ENCODE measurements around the gene DAPK1.

Gene DAPK1

DNA sequence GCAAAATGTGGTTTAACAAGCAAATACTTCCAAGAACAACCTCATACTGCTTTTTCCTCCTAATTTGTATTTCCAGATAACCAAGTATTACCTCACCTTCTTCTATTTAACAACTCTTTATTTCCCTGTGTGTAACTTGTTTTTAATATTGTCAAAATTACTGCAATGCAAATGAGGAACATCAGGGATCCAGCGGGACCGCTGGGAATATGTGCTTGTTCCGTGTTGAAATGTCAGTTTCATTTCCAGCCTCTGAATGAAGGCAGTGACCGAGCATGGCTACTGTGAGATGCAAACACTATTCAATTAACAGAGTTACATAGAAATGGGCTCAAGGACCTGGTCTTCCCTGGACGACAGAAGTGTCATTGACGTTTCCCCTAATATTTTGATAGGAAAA, 117.5 kb downstream of the DAPK1 start (continued):
- TF ChIP-seq ZNF433 (tag by site-specific recombination; IDR thresholded peaks at IDR 0.05; ENCODE audit: low read depth) (no peak), ZNF48 (tag by site-specific recombination; IDR thresholded peaks at IDR 0.05) (no peak), ZNF266 (tag by site-specific recombination; IDR thresholded peaks at IDR 0.05; ENCODE audit: low read depth) (no peak), ZNF302 (tag by site-specific recombination; IDR thresholded peaks at IDR 0.05; ENCODE audit: low read depth) (no peak), ZFP69B (tag by site-specific recombination; IDR thresholded peaks at IDR 0.05) (no peak), ZNF155 (tag by site-specific recombination; IDR thresholded peaks at IDR 0.05) (no peak)
- TF ChIP-seq, protein P1, sequence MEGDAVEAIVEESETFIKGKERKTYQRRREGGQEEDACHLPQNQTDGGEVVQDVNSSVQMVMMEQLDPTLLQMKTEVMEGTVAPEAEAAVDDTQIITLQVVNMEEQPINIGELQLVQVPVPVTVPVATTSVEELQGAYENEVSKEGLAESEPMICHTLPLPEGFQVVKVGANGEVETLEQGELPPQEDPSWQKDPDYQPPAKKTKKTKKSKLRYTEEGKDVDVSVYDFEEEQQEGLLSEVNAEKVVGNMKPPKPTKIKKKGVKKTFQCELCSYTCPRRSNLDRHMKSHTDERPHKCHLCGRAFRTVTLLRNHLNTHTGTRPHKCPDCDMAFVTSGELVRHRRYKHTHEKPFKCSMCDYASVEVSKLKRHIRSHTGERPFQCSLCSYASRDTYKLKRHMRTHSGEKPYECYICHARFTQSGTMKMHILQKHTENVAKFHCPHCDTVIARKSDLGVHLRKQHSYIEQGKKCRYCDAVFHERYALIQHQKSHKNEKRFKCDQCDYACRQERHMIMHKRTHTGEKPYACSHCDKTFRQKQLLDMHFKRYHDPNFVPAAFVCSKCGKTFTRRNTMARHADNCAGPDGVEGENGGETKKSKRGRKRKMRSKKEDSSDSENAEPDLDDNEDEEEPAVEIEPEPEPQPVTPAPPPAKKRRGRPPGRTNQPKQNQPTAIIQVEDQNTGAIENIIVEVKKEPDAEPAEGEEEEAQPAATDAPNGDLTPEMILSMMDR (tag by site-specific recombination; IDR thresholded peaks at IDR 0.05), result no peak

- CTCF ChIA-PET, result no interaction called here
- no peaks in the 10 kb centered on the region for H3K9me3 ChIP-seq (ENCODE audit: control insufficient read depth, insufficient read depth, low read depth, low read length)
- H3K27ac ChIP-seq (ENCODE audit: extremely low read depth, low read depth, low read length), result no peak overlapping the region
- TF ChIP-seq ZNF324 (tag by site-specific recombination; IDR thresholded peaks at IDR 0.05) (no peak), ZNF76 (tag by site-specific recombination; IDR thresholded peaks at IDR 0.05; ENCODE audit: borderline replicate concordance, low read depth) (no peak), BCL11A (tag by site-specific recombination; IDR thresholded peaks at IDR 0.05; ENCODE audit: low read depth) (no peak), ZNF629 (tag by site-specific recombination; IDR thresholded peaks at IDR 0.05) (no peak), ZBTB7A (tag by site-specific recombination; IDR thresholded peaks at IDR 0.05; ENCODE audit: low read depth) (no peak), ZNF274 (IDR thresholded peaks at IDR 0.05; ENCODE audit: low read length) (no peak), ZNF274 (tag by site-specific recombination; IDR thresholded peaks at IDR 0.05; ENCODE audit: borderline replicate concordance) (no peak), FEZF1 (tag by site-specific recombination; IDR thresholded peaks at IDR 0.05) (no peak)
- H3K4me3 ChIP-seq (ENCODE audit: low read depth, low read length), result no peak overlapping the region
- no peaks in the 10 kb centered on the region for H3K4me1 ChIP-seq (ENCODE audit: control insufficient read depth, insufficient read depth, low read length)
- POLR2A ChIA-PET, result no interaction called here
- H3K36me3 ChIP-seq (ENCODE audit: control insufficient read depth in 2 of 2, insufficient read depth in 1 of 2, low read length in 2 of 2), result peaks cover 0 to 33% of the 10 kb centered on the region in 2 experiments; a peak in 1 of 3 replicates
Measured at GRCh38 chr9:87615547-87616148, 118.0 kb downstream of the DAPK1 start.

DNA sequence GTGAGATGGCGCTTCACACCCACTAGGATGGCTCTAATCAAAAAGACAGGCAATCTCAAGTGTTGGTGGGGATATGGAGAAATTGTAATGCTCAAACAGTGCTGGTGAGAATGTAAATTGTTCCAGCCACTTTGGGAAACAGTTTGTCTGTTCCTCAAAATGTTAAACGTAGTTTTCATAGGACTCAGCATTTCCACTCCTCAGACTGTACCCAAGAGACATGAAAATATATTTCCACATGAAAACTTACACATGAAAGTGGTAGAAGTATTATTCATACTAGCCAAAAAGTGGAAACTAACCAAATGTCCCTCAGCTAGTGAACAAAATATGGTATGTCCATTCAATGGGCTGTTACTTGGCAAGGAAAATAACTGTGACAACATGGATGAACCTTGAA, 120.6 kb downstream of the DAPK1 start:
- Histone ChIP-seq H3K4me3 (ENCODE audit: low read depth, low read length) (no peak overlapping the region), H3K27ac (ENCODE audit: extremely low read depth, low read depth, low read length) (no peak overlapping the region), H3K36me3 (ENCODE audit: control insufficient read depth in 2 of 2, insufficient read depth in 1 of 2, low read length in 2 of 2) (peaks cover 0 to 33% of the 10 kb centered on the region in 2 experiments; a peak in 1 of 3 replicates), H3K9me3 (ENCODE audit: control insufficient read depth, insufficient read depth, low read depth, low read length) (no peaks in the 10 kb centered on the region), H3K4me1 (ENCODE audit: control insufficient read depth, insufficient read depth, low read length) (no peaks in the 10 kb centered on the region)
- CTCF ChIA-PET, result interaction anchor here (0.7 kb wide), 1 partner anchor 12 kb away, joined by 3 read pairs; no protein-coding TSS in a partner anchor
- POLR2A ChIA-PET, result interaction anchor here (0.6 kb wide), 1 partner anchor 671 kb away, joined by 6 read pairs; no protein-coding TSS in a partner anchor
- TF ChIP-seq ZNF670 (tag by site-specific recombination; IDR thresholded peaks at IDR 0.05; ENCODE audit: low read depth), result no peak
- TF ChIP-seq ZNF518A (tag by site-specific recombination; conservative IDR thresholded peaks at IDR 0.05; ENCODE audit: low read depth), result no peak
- no peak for TF ChIP-seq ZNF600 (tag by site-specific recombination; IDR thresholded peaks at IDR 0.05)
- TF ChIP-seq MZF1 (tag by site-specific recombination; IDR thresholded peaks at IDR 0.05; ENCODE audit: borderline replicate concordance), result no peak
- no peak for TF ChIP-seq ZBTB8A (tag by site-specific recombination; IDR thresholded peaks at IDR 0.05)
- no peak for TF ChIP-seq ZNF433 (tag by site-specific recombination; IDR thresholded peaks at IDR 0.05; ENCODE audit: low read depth)
- TF ChIP-seq, protein P2, sequence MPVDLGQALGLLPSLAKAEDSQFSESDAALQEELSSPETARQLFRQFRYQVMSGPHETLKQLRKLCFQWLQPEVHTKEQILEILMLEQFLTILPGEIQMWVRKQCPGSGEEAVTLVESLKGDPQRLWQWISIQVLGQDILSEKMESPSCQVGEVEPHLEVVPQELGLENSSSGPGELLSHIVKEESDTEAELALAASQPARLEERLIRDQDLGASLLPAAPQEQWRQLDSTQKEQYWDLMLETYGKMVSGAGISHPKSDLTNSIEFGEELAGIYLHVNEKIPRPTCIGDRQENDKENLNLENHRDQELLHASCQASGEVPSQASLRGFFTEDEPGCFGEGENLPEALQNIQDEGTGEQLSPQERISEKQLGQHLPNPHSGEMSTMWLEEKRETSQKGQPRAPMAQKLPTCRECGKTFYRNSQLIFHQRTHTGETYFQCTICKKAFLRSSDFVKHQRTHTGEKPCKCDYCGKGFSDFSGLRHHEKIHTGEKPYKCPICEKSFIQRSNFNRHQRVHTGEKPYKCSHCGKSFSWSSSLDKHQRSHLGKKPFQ (tag by site-specific recombination; IDR thresholded peaks at IDR 0.05), result no peak
- no peak for TF ChIP-seq ZFP41 (tag by site-specific recombination; IDR thresholded peaks at IDR 0.05; ENCODE audit: borderline replicate concordance)
- TF ChIP-seq HOXD13 (CRISPR knock-in tag; IDR thresholded peaks at IDR 0.05; ENCODE audit: borderline replicate concordance), result no peak
- no peak for TF ChIP-seq GLI4 (tag by site-specific recombination; IDR thresholded peaks at IDR 0.05)
- no peak for TF ChIP-seq ZNF394 (tag by site-specific recombination; IDR thresholded peaks at IDR 0.05; ENCODE audit: borderline replicate concordance)
- no peak for TF ChIP-seq ZFP3 (tag by site-specific recombination; IDR thresholded peaks at IDR 0.05; ENCODE audit: low read depth)
